Mesodermal cell (in vitro differentiated cells): ENCODE data around the gene MAPK4.
A peak's percentile ranks its signal among the peaks of the same experiment; 100 is the strongest.

Experiments
- H3K27ac ChIP-seq: 2 replicates; pipeline ENCODE4 v1.7.0; 2013; ENCODE audit warnings: mild to moderate bottlenecking, low read depth, low read length, moderate library complexity; ENCODE audit not compliant: severe bottlenecking
- H3K36me3 ChIP-seq: 2 replicates; pipeline ENCODE4 v1.7.1; 2013; ENCODE audit warnings: mild to moderate bottlenecking, low read length, moderate library complexity; ENCODE audit not compliant: control insufficient read depth, insufficient read depth
- H3K4me1 ChIP-seq: one replicate; pipeline ENCODE4 v1.7.1; 2013; ENCODE audit warnings: mild to moderate bottlenecking, low read length; ENCODE audit not compliant: insufficient read depth, control insufficient read depth, poor library complexity, severe bottlenecking
- H3K4me3 ChIP-seq: 2 replicates; pipeline ENCODE4 v1.7.0; 2013; ENCODE audit warnings: low read length, control low read depth, mild to moderate bottlenecking; ENCODE audit not compliant: insufficient read depth, poor library complexity, severe bottlenecking; ENCODE audit errors: extremely low read depth
- H3K9me3 ChIP-seq: 2 replicates; pipeline ENCODE4 v1.7.1; 2013; ENCODE audit warnings: mild to moderate bottlenecking, low read length, moderate library complexity; ENCODE audit not compliant: control insufficient read depth
- WGBS, 2 experiments: methylation state at CpG; one replicate each; pipeline ENCODE4 v1.1.5; 2013; ENCODE audit warnings: missing lambda C conversion rate in 2 of 2; ENCODE audit not compliant: insufficient coverage in 2 of 2; 5-methylcytosine and 5-hydroxymethylcytosine counted together

Gene MAPK4

DNA sequence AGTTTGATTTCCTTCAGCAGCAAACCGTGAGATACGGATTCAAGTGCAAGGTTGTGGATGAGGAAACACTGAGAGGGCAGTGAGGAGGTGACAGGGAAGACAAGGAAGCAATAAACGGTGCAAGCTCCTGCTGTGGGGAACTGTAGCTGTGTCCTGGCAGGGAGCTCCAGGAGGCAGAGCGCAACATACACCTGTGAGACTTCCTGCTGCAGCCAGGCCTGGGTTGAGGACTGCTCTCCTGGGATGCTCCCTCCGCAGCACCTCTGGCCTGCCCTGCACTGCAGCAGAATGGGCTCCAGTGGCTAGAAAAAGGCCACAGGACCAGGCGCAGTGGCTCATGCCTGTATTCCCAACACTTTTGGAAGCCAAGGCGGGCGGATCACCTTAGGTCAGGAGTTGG lies 174.5 kb downstream of the MAPK4 start:
- Histone ChIP-seq H3K4me3 (no peak overlapping the region), H3K9me3 (no peaks in the 10 kb centered on the region), H3K36me3 (no peaks in the 10 kb centered on the region), H3K4me1 (no peaks in the 10 kb centered on the region), H3K27ac (no peak overlapping the region)
- 67 to 72% methylated on average over 8 of the region's 8 CpGs for WGBS, 2 experiments

DNA sequence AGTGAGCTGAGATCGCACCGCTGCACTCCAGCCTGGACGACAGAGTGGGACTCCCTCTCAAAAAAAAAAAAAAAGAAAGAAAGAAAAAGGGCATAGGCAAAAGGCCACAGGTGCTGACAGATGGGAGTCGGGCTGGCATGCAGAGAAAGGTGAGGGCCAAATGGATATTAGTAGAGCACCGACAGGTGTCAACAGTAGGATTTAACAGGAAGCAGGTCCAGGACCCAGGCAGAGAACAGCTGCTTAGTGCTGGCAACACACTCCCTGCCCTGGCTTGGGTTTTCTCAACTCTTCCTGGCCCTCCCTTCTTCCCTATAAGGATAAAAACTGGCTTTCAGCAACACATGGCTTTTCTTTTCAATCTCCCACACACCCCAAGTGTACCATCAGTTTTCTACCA lies 175.0 kb downstream of the MAPK4 start:
- H3K9me3 ChIP-seq = no peaks in the 10 kb centered on the region
- WGBS, 2 experiments = 81 to 95% methylated on average over 2 to 4 of the region's 5 CpGs
- H3K27ac ChIP-seq = no peak overlapping the region
- H3K36me3 ChIP-seq = no peaks in the 10 kb centered on the region
- H3K4me1 ChIP-seq = no peaks in the 10 kb centered on the region
- no peak overlapping the region for H3K4me3 ChIP-seq

DNA sequence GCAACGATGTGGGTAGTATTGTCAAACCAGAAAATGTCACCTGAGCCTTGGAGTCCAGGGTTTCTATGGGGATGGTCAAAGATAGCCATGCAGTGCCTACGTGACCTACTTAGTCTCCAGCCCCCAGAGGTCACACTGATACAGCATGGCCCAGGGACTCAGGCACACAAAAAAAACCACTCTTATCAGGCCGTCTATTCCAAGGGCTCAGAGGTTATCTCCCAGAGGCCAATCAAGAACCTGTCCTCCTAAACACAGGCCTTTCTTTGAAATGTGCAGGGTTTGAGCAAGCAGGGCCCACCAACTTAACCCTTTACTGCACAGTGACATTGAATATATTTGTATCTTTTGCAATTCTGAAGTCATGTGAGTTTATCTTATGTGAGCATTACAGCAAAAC lies 177.2 kb downstream of the MAPK4 start:
- Histone ChIP-seq H3K4me1 (no peaks in the 10 kb centered on the region), H3K9me3 (no peaks in the 10 kb centered on the region), H3K4me3 (no peak overlapping the region), H3K27ac (no peak overlapping the region), H3K36me3 (no peaks in the 10 kb centered on the region)
- 47 to 86% methylated on average over 1 to 3 of the region's 3 CpGs for WGBS, 2 experiments

DNA sequence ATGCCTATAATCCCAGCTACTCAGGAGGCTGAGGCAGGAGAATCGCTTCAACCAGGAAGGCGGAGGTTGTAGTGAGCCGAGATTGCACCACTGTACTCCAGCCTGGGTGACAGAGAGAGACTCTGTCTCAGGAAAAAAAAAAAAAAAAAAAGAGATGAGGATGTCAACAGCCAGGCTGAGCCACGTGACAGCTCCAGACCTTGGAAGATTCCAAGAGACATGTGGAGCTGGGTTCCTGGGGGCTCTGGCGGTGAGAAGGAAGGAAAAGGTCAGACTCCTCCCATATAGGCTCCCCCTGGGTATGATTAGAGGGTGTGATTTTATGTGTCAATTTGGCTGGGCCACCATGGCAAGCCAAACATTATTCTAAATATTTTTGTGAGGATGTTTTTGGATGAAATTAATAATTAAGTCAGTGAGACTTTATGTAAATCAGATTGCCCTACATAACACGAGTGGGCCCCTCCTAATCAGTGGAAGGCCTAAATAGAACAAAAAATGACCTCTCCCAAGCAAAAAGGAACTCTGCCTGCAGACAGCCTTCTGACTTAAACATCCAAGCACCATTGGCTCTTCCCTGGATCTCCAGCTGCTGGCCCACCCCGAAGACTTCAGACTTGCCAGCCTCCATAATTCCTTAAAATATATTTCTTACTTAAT lies 178.3 kb downstream of the MAPK4 start:
- no peaks in the 10 kb centered on the region for H3K4me1 ChIP-seq
- H3K9me3 ChIP-seq = no peaks in the 10 kb centered on the region
- WGBS, 2 experiments = 83% methylated on average over 1 to 3 of the region's 7 CpGs
- no peaks in the 10 kb centered on the region for H3K36me3 ChIP-seq
- no peak overlapping the region for H3K4me3 ChIP-seq
- no peak overlapping the region for H3K27ac ChIP-seq

DNA sequence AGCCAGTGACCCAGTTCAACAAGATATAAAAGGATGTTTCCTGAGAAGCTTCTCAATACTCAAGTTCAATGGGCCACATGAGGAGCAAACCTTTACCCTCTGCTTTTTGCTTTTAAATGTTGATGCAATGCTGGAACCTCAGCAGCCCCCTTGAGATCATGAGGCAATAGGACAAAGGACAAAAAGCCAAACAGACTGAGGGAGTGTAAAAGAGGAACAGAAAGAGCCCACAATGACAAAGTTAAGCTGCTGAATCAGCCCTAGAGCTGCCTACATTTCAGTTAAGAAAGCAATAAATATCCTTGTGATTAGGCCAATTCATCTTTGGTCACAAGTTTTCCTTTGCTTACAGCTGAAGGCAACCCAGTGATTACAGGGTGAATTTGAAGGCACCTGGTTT lies 183.1 kb downstream of the MAPK4 start:
- H3K4me3 ChIP-seq = no peak overlapping the region

DNA sequence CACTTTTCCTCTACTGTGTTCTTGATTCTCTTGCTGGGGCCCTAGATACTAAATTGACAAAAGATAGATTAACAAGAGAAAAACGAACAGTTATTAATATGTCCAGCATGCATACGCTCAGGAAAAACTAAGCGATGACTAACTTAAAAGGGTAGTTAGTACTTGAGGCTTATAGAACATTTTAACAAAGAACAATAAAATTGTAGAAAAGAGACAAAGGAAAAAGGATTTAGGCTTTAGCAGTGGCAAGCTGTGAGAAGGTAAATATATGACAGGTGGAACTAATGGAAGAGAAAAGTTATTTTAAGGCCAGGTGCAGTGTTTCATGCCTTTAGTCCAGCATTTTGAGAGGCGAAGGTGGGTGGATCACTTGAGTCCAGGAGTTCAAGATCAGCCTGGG lies 184.4 kb downstream of the MAPK4 start:
- 100% methylated on average over 2 to 4 of the region's 4 CpGs for WGBS, 2 experiments
- Histone ChIP-seq H3K4me1 (peaks cover 9% of the 10 kb centered on the region), H3K9me3 (no peaks in the 10 kb centered on the region), H3K27ac (no peak overlapping the region), H3K36me3 (no peaks in the 10 kb centered on the region), H3K4me3 (no peak overlapping the region)

More for the DNA sequence above, 183.1 kb downstream of the MAPK4 start:
- H3K9me3 ChIP-seq = no peaks in the 10 kb centered on the region
- no peaks in the 10 kb centered on the region for H3K4me1 ChIP-seq
- no peaks in the 10 kb centered on the region for H3K36me3 ChIP-seq
- no peak overlapping the region for H3K27ac ChIP-seq

DNA sequence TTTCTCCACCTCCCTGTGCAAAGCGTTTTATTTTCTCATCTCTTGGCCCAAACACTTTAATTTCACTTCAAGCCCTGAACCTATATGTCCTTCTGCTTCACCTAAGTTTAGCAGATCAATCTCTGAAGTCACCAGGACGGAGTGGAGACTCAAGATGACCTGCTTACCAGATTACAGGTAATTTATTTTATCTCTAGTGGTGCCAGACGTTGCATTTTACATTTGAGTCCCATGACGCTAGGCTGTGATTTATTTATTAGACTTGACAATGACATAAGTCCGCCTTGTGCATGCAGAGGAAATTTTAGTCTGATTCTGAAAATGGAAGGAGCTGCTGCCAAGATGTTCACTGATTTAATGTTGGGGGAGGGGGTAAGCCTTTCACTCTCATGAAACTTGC lies 186.1 kb downstream of the MAPK4 start:
- 82 to 90% methylated on average over 3 to 5 of the region's 5 CpGs for WGBS, 2 experiments

DNA sequence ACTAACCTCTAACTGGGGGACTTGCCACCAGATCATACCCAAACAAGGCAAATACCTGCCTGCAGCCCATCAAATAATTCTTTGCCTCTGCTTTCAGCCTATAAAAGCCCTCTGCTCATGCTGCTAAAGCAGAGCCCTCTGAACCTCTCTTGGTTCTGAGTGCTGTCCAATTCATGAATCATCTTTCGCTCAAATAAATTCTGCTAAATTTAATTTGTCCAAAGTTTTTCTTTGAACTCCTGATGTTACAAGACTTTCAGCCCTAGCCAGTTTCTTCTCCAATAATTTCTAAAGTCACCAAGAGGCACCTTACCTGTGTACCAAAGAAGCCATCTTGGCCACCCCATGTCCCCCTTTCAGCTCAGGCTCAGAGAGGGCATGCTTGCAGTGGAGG lies 188.0 kb downstream of the MAPK4 start:
- WGBS, 2 experiments = 0% methylated on average over 1 of the region's 1 CpG
- Histone ChIP-seq H3K9me3 (no peaks in the 10 kb centered on the region), H3K36me3 (no peaks in the 10 kb centered on the region), H3K4me1 (peaks cover 9% of the 10 kb centered on the region), H3K27ac (peak overlapping the region; percentile 69), H3K4me3 (no peak overlapping the region)

More for the DNA sequence above, 186.1 kb downstream of the MAPK4 start:
- H3K4me3 ChIP-seq = no peak overlapping the region
- peaks cover 9% of the 10 kb centered on the region for H3K4me1 ChIP-seq
- H3K9me3 ChIP-seq = no peaks in the 10 kb centered on the region
- H3K27ac ChIP-seq = no peak overlapping the region
- no peaks in the 10 kb centered on the region for H3K36me3 ChIP-seq

DNA sequence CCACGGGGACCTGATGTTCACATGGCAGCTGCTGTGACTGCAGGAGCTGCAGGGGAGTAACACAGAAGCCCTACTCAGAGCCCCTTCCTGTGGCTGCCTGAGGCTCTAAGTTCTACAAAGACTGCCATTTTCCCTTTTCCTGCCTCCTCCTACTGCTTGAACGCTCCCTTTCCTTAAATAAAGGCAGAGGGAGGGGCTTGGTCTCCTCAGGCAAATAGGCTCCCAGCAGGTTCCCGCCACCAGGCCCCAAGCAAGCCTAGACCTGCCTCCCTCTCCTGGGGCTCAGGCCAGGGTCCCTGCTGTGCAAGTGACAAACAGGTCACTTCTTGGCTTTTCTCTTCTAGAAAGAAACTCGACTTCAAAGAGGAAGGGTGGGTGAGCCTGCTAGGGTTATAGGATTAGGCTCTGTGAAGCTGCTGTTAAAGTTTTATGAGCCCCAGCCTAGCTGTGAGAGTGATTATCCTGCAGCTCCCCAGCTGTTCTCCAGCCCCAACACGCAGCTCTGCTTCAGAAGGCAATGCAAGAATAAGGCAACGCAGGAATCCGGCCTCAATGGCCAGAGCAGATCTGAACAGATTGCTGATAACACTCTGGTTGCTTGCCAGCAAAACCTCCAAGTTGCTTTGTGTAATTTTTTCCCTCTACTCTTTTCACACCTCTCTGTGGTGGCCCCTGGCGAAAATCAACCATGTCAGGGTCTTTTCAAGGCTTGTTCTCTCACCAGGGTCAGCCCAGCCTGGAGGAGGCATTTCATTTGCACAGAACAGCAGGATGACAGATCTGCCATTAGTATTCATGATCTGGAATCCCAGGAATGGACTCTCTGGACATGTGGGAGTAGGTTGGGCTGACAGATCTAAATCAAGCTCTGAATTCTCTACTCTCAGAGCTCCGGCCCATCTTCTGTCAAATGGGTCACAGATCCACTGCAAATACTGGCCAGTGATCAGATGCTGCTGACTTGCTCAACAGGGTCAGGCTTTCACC lies 188.6 kb downstream of the MAPK4 start:
- H3K36me3 ChIP-seq = no peaks in the 10 kb centered on the region
- WGBS, 2 experiments = 35% methylated on average over 4 to 7 of the region's 9 CpGs
- H3K4me1 ChIP-seq = peaks cover 9% of the 10 kb centered on the region
- peak overlapping the region; percentile 69 for H3K27ac ChIP-seq
- no peak overlapping the region for H3K4me3 ChIP-seq
- H3K9me3 ChIP-seq = no peaks in the 10 kb centered on the region

DNA sequence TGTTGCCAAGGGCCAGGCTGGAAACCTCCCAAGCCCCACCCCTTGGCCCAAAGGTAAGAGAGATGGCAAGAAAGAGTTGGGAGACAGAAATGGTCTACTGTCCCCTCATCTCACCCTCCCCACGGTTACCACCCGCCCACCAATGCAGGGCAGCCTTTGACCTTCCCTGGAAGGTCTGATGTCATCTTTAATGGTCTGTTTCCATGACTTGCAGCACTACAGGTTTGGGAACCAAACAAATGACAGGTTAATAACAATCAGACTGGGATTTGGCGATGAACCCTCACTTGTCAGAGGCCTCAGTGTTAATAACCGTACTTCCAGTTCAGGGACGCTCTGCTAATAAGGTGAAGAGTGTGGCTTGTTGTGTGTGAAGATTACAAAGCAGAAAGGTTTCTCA lies 189.5 kb downstream of the MAPK4 start:
- H3K36me3 ChIP-seq = no peaks in the 10 kb centered on the region
- no peak overlapping the region for H3K27ac ChIP-seq
- WGBS, 2 experiments = 89 to 100% methylated on average over 1 to 4 of the region's 5 CpGs

DNA sequence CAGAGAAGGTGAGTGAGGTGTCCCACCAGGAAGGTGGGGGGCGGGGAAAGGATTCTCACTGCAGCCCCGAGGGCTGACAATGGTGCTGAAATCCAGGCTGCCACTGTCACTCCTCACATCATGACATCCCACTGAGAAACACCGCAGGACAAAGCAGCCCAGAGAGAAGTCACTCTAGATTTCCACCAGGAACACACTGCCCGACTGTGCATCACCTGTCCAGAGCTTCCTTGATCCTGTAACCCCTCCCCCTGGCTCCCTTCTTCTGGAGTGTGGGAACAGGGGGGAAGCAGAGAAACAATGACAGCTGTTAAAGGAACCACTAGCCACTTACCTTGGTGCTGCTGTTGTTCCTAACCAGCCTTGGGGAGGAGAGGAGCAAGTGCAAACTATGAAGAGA lies 190.1 kb downstream of the MAPK4 start:
- H3K4me1 ChIP-seq = peaks cover 9% of the 10 kb centered on the region
- H3K36me3 ChIP-seq = no peaks in the 10 kb centered on the region
- no peak overlapping the region for H3K4me3 ChIP-seq
- WGBS, 2 experiments = 50 to 69% methylated on average over 2 of the region's 4 CpGs
- H3K9me3 ChIP-seq = no peaks in the 10 kb centered on the region
- no peak overlapping the region for H3K27ac ChIP-seq

More for the DNA sequence above, 189.5 kb downstream of the MAPK4 start:
- Histone ChIP-seq H3K4me1 (peaks cover 9% of the 10 kb centered on the region), H3K4me3 (no peak overlapping the region), H3K9me3 (no peaks in the 10 kb centered on the region)
